Jurkat, Clone E6-1 (cell line): ENCODE results near the gene SPECC1L.

Experiments
- DNase-seq: peaks from one replicate; pipeline ENCODE4 v3.0.0-alpha.2; 2011; ENCODE audit warnings: low read depth, low spot score
- H3K4me3 ChIP-seq: 2 replicates; pipeline ENCODE4 v1.5.1; 2011; ENCODE audit warnings: mild to moderate bottlenecking, low read length, control low read depth, moderate library complexity

SPECC1L gene

GRCh38 chr22:24466716-24467328, 196.2 kb downstream of the SPECC1L start:
- peak; percentile 31 for DNase-seq
- no peak overlapping the region for H3K4me3 ChIP-seq

GRCh38 chr22:24467340-24467739, 196.7 kb downstream of the SPECC1L start:
- H3K4me3 ChIP-seq: no peak overlapping the region
- DNase-seq: no peak
